GM12864 (cell line): ENCODE results near the gene PIP4K2C.
"Not testable (repeated sequence)": the region's sequence is repeated elsewhere in the genome, so short reads cannot be mapped to it uniquely, and the experiment has no call there.

Experiments
- DNase-seq: peaks from one replicate; pipeline ENCODE4 v3.0.0-alpha.2; 2011; ENCODE audit warnings: low read depth
- H3K4me3 ChIP-seq: 2 replicates; pipeline ENCODE4 v1.5.1; 2011; ENCODE audit warnings: mild to moderate bottlenecking, low read depth, low read length, control low read depth
- TF ChIP-seq, protein P1 (sequence below): IDR thresholded peaks from 2 replicates; pipeline ENCODE4 v1.5.1; 2011; ENCODE audit warnings: low read depth, mild to moderate bottlenecking, moderate library complexity, low read length, control low read depth, inconsistent platforms; ENCODE audit errors: missing control alignments

The PIP4K2C gene

DNA sequence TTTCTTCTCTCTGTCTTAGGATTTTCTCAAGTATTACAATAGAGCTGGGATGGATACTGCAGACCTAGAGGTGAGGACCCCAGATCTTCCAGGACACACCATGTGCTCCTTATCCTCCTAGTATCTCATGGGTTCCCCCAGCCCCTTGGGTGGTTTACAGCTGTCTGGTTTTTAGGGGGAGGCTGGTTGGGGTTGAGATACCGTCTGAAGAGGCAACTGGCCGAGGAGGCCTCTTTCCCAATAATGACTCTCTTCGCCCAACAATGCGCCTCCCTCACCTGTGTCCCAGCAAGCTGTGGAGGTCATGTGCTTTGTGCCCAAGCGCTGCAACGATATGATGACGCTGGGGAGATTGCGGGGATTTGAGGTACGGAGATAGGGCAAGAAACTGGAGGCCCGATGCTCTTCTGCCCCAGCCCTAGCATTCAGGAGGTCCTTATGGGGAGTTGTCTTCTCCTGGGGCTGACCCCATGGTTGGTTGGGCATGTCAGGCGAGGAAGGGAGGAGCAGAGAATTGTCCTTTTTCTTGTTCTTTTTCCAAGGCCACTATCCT is 24.0 kb downstream of the PIP4K2C start:
- DNase-seq = no peak
- TF ChIP-seq, protein P1, sequence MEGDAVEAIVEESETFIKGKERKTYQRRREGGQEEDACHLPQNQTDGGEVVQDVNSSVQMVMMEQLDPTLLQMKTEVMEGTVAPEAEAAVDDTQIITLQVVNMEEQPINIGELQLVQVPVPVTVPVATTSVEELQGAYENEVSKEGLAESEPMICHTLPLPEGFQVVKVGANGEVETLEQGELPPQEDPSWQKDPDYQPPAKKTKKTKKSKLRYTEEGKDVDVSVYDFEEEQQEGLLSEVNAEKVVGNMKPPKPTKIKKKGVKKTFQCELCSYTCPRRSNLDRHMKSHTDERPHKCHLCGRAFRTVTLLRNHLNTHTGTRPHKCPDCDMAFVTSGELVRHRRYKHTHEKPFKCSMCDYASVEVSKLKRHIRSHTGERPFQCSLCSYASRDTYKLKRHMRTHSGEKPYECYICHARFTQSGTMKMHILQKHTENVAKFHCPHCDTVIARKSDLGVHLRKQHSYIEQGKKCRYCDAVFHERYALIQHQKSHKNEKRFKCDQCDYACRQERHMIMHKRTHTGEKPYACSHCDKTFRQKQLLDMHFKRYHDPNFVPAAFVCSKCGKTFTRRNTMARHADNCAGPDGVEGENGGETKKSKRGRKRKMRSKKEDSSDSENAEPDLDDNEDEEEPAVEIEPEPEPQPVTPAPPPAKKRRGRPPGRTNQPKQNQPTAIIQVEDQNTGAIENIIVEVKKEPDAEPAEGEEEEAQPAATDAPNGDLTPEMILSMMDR = no peak
- no peak overlapping the region for H3K4me3 ChIP-seq

DNA sequence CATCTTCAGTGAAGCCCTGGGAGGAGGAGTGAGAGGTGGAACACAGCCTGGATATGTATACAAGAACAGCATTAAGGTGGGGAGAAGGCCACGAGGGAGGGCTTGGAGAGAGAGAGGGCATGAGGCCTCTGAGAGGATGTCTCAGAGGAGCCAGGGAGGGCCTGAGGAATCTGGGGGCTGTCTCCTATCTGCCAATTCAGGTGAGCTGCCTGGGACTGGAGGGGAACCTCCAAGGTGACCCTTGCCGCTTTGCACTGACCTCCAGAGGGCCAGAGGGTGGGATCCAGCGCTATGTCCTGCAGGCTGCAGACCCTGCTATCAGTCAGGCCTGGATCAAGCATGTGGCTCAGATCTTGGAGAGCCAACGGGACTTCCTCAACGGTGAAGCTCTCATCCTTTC is 24.6 kb downstream of the PIP4K2C start:
- TF ChIP-seq, protein P1 = no peak
- DNase-seq = no peak
- H3K4me3 ChIP-seq = no peak overlapping the region

DNA sequence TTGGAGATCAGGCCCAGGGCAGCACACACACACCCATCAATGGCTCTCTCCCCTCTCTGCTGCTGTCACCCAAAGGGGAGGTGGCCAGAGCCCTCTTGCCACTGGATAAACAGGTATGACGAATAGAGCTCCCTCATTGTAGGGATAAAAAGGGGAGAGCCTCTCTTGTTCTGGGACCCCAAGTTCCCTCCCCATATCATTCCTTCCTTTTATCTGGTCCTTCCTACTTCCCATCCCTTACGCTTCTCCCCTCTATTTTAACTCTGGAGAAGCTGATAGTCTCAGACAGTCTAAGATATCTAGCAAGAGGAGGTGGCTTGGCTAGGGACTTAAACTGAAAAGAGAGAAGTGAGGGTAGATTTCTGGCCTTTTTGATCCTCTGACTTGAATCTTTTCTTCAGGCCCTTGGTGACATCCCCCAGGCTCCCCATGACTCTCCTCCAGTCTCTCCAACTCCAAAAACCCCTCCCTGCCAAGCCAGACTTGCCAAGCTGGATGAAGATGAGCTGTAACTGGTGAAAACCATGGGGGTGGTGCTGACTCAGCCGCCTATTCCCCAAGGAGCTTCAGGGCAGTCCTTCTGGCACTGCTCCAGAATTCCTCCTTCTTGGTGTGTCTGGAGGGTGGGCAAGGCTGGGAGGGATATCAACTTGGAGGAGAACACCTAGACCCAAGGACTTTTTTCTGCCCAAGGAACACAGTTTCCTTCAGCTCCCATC is 25.6 kb downstream of the PIP4K2C start:
- DNase-seq = no peak
- TF ChIP-seq, protein P1 = no peak
- no peak overlapping the region for H3K4me3 ChIP-seq

DNA sequence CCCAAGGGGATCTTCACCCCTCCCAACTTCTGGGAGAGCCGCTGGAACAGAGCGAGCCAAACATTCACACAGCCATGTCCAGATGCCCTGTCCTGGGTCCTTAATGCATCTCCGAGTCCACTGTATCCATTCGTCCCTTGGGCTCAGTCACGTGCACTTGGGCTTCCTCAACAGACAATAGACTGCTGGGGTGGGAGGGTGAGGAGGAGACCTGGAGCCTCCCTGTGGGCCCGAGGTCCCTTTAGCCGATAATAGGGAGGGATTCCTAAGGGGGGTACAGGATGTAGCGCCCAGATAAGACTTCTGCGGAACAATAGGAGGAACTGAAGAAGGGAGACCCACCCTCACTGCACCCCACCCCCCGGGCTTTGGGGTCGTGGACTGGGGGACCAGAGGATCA is 26.9 kb downstream of the PIP4K2C start:
- no peak for DNase-seq
- H3K4me3 ChIP-seq = no peak overlapping the region
- TF ChIP-seq, protein P1 = no peak

DNA sequence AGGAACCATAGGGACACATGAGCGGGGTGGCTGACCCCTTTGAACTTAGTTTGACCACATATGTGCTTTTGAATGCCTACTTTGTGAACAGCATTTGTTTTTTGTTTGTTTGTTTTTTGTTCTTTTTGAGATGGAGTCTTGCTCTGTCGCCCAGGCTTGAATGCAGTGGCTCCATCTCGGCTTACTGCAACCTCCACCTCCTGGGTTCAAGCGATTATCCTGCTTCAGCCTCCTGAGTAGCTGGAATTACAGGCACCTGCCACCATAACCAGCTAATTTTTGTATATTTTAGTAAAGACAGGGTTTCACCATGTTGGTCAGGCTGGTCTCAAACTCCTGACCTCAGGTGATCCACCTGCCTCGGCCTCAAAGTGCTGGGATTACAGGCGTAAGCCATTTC is 27.4 kb downstream of the PIP4K2C start:
- not testable (repeated sequence) for H3K4me3 ChIP-seq, DNase-seq

DNA sequence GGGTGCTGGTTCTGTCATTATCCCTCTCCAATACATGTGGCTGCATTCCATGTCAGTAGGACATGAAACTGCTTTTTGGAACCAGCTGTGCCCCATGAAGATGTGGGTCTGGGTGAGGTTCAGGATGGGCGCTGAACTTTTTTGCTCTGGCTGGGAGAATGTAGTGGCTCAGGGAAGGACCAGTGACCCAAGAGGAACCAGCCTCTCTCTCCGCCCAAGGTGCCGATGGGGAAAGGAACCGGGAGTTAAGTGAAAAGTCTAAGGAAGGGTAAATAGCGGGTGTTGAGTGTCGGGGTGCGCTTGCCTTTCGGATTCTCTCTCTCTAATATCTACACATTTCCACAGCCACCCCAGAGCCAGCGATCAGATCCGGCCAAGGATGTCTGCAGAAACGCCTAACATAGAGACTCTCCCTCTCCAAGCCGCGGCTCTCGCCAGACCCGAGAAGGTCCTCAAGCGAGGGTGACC is 28.0 kb downstream of the PIP4K2C start:
- H3K4me3 ChIP-seq = no peak overlapping the region
- DNase-seq = no peak
- TF ChIP-seq, protein P1 = no peak

DNA sequence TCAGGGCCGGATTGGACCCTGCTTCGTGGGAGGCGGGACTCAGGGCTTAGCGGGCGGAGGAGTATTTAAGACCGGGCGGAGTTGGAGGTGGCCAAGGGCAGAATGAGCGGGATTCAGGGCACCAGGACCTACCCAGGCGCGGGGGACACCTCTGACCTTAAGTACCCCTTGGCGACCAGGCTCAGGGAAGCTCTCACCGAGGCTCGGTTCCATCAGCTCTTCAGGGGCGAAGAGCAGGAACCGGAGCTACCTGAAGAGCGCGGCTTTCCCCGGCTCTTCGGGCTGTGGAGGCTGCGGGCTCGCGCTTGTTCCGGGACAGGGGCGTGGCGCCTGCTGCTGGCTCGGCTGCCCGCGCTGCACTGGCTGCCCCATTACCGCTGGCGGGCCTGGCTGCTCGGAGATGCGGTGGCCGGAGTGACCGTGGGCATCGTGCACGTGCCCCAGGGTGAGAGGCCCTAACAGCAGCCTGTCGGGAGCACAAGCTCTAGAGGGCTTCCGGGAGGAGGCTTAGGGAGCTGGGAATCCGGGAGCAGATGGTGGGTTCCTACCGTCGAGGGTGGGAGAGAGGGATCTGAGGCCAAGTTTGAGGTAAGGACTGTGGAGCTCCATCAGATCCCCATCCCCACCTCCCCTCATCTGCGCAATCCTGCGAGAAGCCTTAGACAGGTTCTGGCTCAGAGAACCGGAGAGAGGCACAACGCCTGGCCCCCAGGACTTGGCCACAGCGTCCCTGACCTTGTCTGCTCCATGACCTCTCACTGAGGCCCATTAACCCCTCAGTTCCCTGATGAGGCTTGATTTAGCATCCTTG is 28.6 kb downstream of the PIP4K2C start:
- TF ChIP-seq, protein P1 = no peak
- no peak for DNase-seq
- no peak overlapping the region for H3K4me3 ChIP-seq
